A549 (cell line): ENCODE measurements around the gene CGN.

ENCODE experiments used
- BHLHE40 ChIP-seq: IDR thresholded peaks from 2 replicates; pipeline ENCODE4 v1.6.1; 2012; ENCODE audit warnings: low read depth, low read length, inconsistent platforms
- CBX8 ChIP-seq: fragments of 200-600 bp; sonication (generic); IDR thresholded peaks from 2 replicates; pipeline ENCODE4 v1.6.1; 2016
- CHD2 ChIP-seq: fragments of 150-350 bp; IDR thresholded peaks from 2 replicates; pipeline ENCODE4 v1.6.1; 2014; ENCODE audit warnings: low read length; ENCODE audit not compliant: partially characterized antibody
- EP300 ChIP-seq, 2 experiments: fragments of >200 bp; sonication (Bioruptor Twin); formaldehyde crosslinking; IDR thresholded peaks; 2 replicates in 1 of 2; 3 replicates in 1 of 2; pipeline ENCODE4 v1.6.1; 2016 to 2017
- NFE2L2 ChIP-seq: fragments of 150-350 bp; conservative IDR thresholded peaks from 2 replicates; pipeline ENCODE4 v1.6.1; 2014; ENCODE audit warnings: low read length
- RAD21 ChIP-seq, 2 experiments: fragments of >200 bp in 1 of 2; sonication (Bioruptor Twin) in 1 of 2; formaldehyde crosslinking in 1 of 2; IDR thresholded peaks in 1 of 2; conservative IDR thresholded peaks in 1 of 2; 2 replicates in 1 of 2; 3 replicates in 1 of 2; pipeline ENCODE4 v1.6.1; 2012 to 2018; ENCODE audit warnings: inconsistent platforms in 1 of 2
- SREBF2 ChIP-seq: fragments of 450-650 bp; IDR thresholded peaks from 2 replicates; pipeline ENCODE4 v1.6.1; 2014; ENCODE audit warnings: mild to moderate bottlenecking, moderate library complexity
- ZFP36 ChIP-seq: fragments of 450-650 bp; IDR thresholded peaks from 2 replicates; pipeline ENCODE4 v1.6.1; 2014; ENCODE audit warnings: borderline replicate concordance; ENCODE audit not compliant: partially characterized antibody
- ZSCAN20 ChIP-seq: fragments of 250-450 bp; sonication (Bioruptor Pico); IDR thresholded peaks from 2 replicates; pipeline ENCODE4 v1.8.0; 2022; ENCODE audit warnings: mild to moderate bottlenecking, moderate library complexity
- TF ChIP-seq, protein P1 (sequence below): fragments of 250-450 bp; sonication (Bioruptor Pico); IDR thresholded peaks from 2 replicates; pipeline ENCODE4 v1.5.0; 2021; ENCODE audit warnings: mild to moderate bottlenecking, moderate library complexity, borderline replicate concordance
- TF ChIP-seq, protein P2 (sequence below): fragments of >200 bp; sonication (Bioruptor Twin); formaldehyde crosslinking; IDR thresholded peaks from 3 replicates; pipeline ENCODE4 v1.5.1; 2016
- TF ChIP-seq, protein P3 (sequence below): fragments of 200-600 bp; sonication (generic); IDR thresholded peaks from 2 replicates; pipeline ENCODE4 v1.6.1; 2016; ENCODE audit warnings: antibody characterized with exemption, mild to moderate bottlenecking, moderate library complexity
- TF ChIP-seq, protein P4 (sequence below): fragments of 450-650 bp; IDR thresholded peaks from 2 replicates; pipeline ENCODE4 v1.6.1; 2014; ENCODE audit warnings: antibody characterized with exemption

DNA sequence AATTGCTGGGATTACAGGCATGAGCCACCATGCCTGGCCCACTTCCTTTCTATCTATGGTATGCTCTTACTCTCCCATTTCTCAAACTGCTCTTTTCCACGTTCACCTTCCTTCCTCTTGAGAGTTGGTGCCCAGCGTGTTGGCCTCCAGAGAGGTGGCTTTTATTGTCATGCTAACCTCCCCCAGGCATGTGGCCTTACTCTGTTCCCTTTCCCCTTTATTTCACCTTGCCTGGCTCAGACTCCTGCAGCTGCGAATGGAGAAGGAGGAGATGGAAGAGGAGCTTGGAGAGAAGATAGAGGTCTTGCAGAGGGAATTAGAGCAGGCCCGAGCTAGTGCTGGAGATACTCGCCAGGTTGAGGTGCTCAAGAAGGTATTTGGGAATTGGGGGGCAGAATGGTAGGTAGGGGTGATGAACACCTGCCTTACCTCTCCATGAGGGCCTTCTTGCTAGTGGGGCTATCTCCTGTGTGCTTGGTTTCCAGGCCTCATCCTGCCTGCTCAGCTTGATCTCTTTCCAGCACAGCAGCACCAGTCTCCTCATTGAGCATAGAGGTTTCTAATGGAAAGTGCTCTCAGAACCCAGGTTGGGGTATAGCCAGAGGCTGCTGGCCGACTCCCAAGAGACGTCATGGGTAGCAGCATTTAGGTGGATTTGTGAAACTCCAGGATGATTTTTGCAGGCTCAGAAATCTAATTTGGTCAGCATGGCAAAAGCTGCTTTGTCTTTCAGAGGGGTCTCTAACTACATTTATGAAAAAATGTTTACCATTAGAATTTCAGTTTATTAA lies 15.7 kb downstream of the CGN start:
- TF ChIP-seq RAD21 (conservative IDR thresholded peaks at IDR 0.05 in 1 of 2, IDR thresholded peaks at IDR 0.05 in 1 of 2) (no peak), EP300 (IDR thresholded peaks at IDR 0.05) (no peak), ZFP36 (no peak), BHLHE40 (no peak), CHD2 (no peak), ZSCAN20 (CRISPR knock-in tag) (no peak), CBX8 (no peak), SREBF2 (no peak), NFE2L2 (no peak)
- TF ChIP-seq, protein P1, sequence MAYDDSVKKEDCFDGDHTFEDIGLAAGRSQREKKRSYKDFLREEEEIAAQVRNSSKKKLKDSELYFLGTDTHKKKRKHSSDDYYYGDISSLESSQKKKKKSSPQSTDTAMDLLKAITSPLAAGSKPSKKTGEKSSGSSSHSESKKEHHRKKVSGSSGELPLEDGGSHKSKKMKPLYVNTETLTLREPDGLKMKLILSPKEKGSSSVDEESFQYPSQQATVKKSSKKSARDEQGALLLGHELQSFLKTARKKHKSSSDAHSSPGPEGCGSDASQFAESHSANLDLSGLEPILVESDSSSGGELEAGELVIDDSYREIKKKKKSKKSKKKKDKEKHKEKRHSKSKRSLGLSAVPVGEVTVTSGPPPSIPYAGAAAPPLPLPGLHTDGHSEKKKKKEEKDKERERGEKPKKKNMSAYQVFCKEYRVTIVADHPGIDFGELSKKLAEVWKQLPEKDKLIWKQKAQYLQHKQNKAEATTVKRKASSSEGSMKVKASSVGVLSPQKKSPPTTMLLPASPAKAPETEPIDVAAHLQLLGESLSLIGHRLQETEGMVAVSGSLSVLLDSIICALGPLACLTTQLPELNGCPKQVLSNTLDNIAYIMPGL (CRISPR knock-in tag): no peak
- TF ChIP-seq, protein P2, sequence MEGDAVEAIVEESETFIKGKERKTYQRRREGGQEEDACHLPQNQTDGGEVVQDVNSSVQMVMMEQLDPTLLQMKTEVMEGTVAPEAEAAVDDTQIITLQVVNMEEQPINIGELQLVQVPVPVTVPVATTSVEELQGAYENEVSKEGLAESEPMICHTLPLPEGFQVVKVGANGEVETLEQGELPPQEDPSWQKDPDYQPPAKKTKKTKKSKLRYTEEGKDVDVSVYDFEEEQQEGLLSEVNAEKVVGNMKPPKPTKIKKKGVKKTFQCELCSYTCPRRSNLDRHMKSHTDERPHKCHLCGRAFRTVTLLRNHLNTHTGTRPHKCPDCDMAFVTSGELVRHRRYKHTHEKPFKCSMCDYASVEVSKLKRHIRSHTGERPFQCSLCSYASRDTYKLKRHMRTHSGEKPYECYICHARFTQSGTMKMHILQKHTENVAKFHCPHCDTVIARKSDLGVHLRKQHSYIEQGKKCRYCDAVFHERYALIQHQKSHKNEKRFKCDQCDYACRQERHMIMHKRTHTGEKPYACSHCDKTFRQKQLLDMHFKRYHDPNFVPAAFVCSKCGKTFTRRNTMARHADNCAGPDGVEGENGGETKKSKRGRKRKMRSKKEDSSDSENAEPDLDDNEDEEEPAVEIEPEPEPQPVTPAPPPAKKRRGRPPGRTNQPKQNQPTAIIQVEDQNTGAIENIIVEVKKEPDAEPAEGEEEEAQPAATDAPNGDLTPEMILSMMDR: no peak
- TF ChIP-seq, protein P3, sequence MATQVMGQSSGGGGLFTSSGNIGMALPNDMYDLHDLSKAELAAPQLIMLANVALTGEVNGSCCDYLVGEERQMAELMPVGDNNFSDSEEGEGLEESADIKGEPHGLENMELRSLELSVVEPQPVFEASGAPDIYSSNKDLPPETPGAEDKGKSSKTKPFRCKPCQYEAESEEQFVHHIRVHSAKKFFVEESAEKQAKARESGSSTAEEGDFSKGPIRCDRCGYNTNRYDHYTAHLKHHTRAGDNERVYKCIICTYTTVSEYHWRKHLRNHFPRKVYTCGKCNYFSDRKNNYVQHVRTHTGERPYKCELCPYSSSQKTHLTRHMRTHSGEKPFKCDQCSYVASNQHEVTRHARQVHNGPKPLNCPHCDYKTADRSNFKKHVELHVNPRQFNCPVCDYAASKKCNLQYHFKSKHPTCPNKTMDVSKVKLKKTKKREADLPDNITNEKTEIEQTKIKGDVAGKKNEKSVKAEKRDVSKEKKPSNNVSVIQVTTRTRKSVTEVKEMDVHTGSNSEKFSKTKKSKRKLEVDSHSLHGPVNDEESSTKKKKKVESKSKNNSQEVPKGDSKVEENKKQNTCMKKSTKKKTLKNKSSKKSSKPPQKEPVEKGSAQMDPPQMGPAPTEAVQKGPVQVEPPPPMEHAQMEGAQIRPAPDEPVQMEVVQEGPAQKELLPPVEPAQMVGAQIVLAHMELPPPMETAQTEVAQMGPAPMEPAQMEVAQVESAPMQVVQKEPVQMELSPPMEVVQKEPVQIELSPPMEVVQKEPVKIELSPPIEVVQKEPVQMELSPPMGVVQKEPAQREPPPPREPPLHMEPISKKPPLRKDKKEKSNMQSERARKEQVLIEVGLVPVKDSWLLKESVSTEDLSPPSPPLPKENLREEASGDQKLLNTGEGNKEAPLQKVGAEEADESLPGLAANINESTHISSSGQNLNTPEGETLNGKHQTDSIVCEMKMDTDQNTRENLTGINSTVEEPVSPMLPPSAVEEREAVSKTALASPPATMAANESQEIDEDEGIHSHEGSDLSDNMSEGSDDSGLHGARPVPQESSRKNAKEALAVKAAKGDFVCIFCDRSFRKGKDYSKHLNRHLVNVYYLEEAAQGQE: no peak
- TF ChIP-seq, protein P4, sequence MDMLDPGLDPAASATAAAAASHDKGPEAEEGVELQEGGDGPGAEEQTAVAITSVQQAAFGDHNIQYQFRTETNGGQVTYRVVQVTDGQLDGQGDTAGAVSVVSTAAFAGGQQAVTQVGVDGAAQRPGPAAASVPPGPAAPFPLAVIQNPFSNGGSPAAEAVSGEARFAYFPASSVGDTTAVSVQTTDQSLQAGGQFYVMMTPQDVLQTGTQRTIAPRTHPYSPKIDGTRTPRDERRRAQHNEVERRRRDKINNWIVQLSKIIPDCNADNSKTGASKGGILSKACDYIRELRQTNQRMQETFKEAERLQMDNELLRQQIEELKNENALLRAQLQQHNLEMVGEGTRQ: no peak
